C4-2B (cell line): ENCODE results near the gene WASF1.

Experiments used
- ZFX ChIP-seq: fragments of 450-650 bp; IDR thresholded peaks from 2 replicates; pipeline ENCODE4 v1.6.1; 2017
- TF ChIP-seq, protein P1 (sequence below): fragments of 450-650 bp; conservative IDR thresholded peaks from 2 replicates; pipeline ENCODE4 v1.5.1; 2017; ENCODE audit warnings: mild to moderate bottlenecking

- TF ChIP-seq, protein P1, sequence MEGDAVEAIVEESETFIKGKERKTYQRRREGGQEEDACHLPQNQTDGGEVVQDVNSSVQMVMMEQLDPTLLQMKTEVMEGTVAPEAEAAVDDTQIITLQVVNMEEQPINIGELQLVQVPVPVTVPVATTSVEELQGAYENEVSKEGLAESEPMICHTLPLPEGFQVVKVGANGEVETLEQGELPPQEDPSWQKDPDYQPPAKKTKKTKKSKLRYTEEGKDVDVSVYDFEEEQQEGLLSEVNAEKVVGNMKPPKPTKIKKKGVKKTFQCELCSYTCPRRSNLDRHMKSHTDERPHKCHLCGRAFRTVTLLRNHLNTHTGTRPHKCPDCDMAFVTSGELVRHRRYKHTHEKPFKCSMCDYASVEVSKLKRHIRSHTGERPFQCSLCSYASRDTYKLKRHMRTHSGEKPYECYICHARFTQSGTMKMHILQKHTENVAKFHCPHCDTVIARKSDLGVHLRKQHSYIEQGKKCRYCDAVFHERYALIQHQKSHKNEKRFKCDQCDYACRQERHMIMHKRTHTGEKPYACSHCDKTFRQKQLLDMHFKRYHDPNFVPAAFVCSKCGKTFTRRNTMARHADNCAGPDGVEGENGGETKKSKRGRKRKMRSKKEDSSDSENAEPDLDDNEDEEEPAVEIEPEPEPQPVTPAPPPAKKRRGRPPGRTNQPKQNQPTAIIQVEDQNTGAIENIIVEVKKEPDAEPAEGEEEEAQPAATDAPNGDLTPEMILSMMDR = no peak
- TF ChIP-seq ZFX = no peak
Measured at GRCh38 chr6:110180228-110181008, 948 bp upstream of the WASF1 start, which contains the start of gene CDC40.
